ENCODE results near the gene TRMT2A. TPM values are rescaled to one million over a fixed set of nuclear protein-coding genes. Genes with fewer than 3 reads are reported as not detected.
A peak's percentile ranks its signal among the peaks of the same experiment; 100 is the strongest.
"Not testable (repeated sequence)": the region's sequence is repeated elsewhere in the genome, so short reads cannot be mapped to it uniquely, and the experiment has no call there.

The TRMT2A gene, protein sequence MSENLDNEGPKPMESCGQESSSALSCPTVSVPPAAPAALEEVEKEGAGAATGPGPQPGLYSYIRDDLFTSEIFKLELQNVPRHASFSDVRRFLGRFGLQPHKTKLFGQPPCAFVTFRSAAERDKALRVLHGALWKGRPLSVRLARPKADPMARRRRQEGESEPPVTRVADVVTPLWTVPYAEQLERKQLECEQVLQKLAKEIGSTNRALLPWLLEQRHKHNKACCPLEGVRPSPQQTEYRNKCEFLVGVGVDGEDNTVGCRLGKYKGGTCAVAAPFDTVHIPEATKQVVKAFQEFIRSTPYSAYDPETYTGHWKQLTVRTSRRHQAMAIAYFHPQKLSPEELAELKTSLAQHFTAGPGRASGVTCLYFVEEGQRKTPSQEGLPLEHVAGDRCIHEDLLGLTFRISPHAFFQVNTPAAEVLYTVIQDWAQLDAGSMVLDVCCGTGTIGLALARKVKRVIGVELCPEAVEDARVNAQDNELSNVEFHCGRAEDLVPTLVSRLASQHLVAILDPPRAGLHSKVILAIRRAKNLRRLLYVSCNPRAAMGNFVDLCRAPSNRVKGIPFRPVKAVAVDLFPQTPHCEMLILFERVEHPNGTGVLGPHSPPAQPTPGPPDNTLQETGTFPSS
- total RNA-seq (2014; rRNA removed; shearing (Covaris generic); ENCODE audit: low replicate concordance) = 54.8 and 130 TPM in 2 replicates

DNA sequence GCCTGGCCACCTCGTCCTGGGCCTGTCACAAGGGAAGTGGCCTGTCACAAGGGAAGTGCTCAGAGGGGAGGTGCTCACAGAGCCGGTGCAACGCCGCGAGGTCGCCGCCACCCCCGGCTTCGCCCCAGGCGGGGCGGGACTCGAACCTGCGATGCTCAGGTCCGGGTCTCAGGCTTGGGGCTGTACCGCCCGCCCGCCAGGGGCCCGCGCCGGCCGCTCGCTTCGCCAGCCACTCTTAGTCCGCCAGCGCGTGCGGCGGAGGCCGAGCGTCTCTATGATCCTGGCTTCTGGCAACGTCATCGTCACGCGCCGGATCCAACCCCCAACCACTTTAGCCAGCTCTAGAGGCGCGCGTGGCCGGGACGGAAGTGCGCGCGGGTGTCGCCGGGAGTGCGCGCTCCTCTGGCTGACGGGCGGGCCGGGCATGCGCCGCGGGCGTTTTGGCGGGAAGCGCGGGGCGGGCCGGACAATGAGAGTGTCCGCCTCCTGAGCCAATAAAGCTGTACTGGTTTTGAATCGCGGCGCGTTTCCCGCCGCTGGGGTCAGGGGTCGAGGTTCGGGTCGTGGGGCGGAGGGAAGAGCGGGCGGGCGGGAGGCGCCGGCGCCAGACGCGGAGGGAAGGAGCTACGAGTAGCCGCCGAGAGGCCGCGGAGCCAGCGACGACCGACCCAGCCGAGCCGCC lies at the start of gene TRMT2A:
Gene TRMT2A, minus strand, starts transcription at position 276 of the 682 bp plus-strand sequence. CDS start 320 bp downstream, outside the sequence.
- no peaks in the 10 kb centered on the region for H3K27me3 ChIP-seq (ENCODE audit: low read length)
- H3K9ac ChIP-seq (ENCODE audit: low read length) = peak within 1 kb of the TSS; percentile 100
- H3K4me3 ChIP-seq (ENCODE audit: low read length) = peak within 1 kb of the TSS; percentile 94
- H3K4me2 ChIP-seq (ENCODE audit: low read depth, low read length, poor library complexity, severe bottlenecking) = peak within 1 kb of the TSS; percentile 94
- H3K9me3 ChIP-seq (ENCODE audit: low read length) = no peaks in the 10 kb centered on the region
- H3K79me2 ChIP-seq (ENCODE audit: low read length) = peaks cover 75% of the 10 kb centered on the region
- peak; percentile 99 for DNase-seq
- H2AFZ ChIP-seq (ENCODE audit: low read length) = no peak within 1 kb of the TSS
- H3K4me1 ChIP-seq (ENCODE audit: low read length) = peaks cover 38% of the 10 kb centered on the region
- peaks cover 35% of the 10 kb centered on the region for H3K36me3 ChIP-seq (ENCODE audit: insufficient read depth, low read length)
- peaks cover 27% of the 10 kb centered on the region for H4K20me1 ChIP-seq (ENCODE audit: insufficient read depth, low read depth, low read length)
- H3K9me2 ChIP-seq (replicated peaks; ENCODE audit: insufficient read depth, low read length) = no peaks in the 10 kb centered on the region
- H3K27ac ChIP-seq (ENCODE audit: low read length) = peak within 1 kb of the TSS; percentile 81

DNA sequence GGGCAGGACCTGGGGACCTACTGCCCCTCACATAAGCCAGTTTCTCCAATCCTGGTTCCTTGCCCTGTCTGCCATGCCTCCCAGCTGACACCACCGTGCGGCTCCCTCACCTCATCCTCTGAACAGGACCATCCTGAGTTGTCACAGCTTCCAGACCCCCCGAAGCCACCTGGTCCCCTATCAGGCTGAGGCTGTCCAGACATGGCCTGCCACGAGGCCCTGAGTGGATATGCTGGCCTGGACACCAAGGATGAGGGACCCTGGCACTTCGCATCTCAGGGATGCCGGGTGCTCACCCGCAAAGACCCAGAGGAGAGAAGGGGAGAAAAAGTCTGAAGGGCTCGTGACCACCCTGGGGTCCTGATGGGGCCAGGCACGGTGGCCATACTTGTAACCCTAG lies 49.7 kb upstream of the TRMT2A start:
- Histone ChIP-seq H3K27me3 (ENCODE audit: low read length) (no peaks in the 10 kb centered on the region), H4K20me1 (ENCODE audit: insufficient read depth, low read depth, low read length) (no peaks in the 10 kb centered on the region), H3K4me1 (ENCODE audit: low read length) (no peaks in the 10 kb centered on the region), H3K9ac (ENCODE audit: low read length) (no peak overlapping the region), H3K79me2 (ENCODE audit: low read length) (no peaks in the 10 kb centered on the region), H2AFZ (ENCODE audit: low read length) (no peak overlapping the region), H3K4me2 (ENCODE audit: low read depth, low read length, poor library complexity, severe bottlenecking) (no peak overlapping the region), H3K9me2 (replicated peaks; ENCODE audit: insufficient read depth, low read length) (no peaks in the 10 kb centered on the region), H3K4me3 (ENCODE audit: low read length) (no peak overlapping the region), H3K9me3 (ENCODE audit: low read length) (no peaks in the 10 kb centered on the region), H3K36me3 (ENCODE audit: insufficient read depth, low read length) (no peaks in the 10 kb centered on the region), H3K27ac (ENCODE audit: low read length) (no peak overlapping the region)
- no peak for DNase-seq

DNA sequence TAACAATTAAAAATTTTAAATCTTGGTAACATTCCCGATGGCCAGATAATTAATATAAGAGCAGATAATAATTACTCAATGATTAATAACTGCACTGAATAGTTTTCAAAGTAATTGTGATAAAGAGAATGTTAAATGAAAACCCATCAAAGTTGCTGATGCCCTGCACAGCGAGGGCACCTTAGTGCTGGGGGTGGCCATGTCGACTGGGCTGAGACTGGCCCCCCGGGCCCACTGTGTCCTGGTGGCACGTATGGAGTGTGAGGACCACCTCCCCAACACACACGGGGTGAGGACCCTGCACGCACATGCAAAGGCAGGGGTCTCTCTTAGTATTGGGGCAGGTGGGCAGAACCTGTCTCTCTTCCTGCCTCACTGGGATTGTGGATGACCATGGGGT lies 48.9 kb upstream of the TRMT2A start:
- DNase-seq = no peak
- H4K20me1 ChIP-seq (ENCODE audit: insufficient read depth, low read depth, low read length) = no peaks in the 10 kb centered on the region
- H3K4me2 ChIP-seq (ENCODE audit: low read depth, low read length, poor library complexity, severe bottlenecking) = no peak overlapping the region
- H2AFZ ChIP-seq (ENCODE audit: low read length) = no peak overlapping the region
- no peaks in the 10 kb centered on the region for H3K4me1 ChIP-seq (ENCODE audit: low read length)
- no peaks in the 10 kb centered on the region for H3K9me2 ChIP-seq (replicated peaks; ENCODE audit: insufficient read depth, low read length)
- no peak overlapping the region for H3K9ac ChIP-seq (ENCODE audit: low read length)
- no peaks in the 10 kb centered on the region for H3K27me3 ChIP-seq (ENCODE audit: low read length)
- no peaks in the 10 kb centered on the region for H3K36me3 ChIP-seq (ENCODE audit: insufficient read depth, low read length)
- H3K79me2 ChIP-seq (ENCODE audit: low read length) = no peaks in the 10 kb centered on the region
- H3K27ac ChIP-seq (ENCODE audit: low read length) = no peak overlapping the region
- H3K4me3 ChIP-seq (ENCODE audit: low read length) = no peak overlapping the region
- no peaks in the 10 kb centered on the region for H3K9me3 ChIP-seq (ENCODE audit: low read length)

DNA sequence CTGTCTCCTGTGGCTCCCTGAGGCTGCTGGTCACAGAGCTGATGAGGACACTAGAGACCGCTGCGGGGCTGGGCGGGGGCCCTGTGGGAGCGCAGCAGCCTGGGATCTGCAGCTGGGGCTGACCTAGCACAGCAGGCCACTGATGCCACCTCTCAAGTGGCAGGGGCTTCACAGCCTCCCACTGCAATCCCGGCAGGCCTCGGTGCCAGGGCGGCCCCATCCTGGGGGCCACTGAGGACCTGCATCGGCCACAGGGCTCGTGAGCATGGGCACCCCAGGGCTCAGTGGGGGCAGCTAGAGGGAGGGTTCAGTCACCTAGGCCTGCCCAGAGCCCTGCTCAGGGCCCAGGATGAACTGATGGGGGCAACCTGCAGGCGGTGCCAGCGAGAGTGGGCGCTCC lies 48.4 kb upstream of the TRMT2A start:
- DNase-seq = no peak

DNA sequence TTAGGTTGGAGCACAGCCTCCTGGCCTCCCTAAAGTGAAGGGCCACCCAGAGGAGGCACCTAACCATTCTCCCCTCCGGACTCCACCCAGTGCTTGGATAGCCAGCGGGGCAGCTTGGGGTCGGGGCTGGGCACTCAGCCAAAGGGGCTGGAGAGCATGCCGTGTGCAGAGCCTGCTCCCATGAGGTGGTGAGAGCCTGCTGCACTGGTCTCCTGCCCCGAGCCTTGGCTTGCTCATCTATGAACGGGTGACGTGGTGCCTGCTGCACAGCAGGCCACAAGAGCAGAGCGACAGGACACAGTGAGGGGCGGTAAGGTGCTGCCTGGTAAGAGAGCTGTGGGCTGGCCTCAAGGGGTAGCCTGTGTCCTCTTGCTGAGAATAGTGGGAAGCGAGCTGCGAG lies 47.8 kb upstream of the TRMT2A start:
- Histone ChIP-seq H3K4me1 (ENCODE audit: low read length) (no peaks in the 10 kb centered on the region), H3K9ac (ENCODE audit: low read length) (no peak overlapping the region), H3K27me3 (ENCODE audit: low read length) (no peaks in the 10 kb centered on the region), H3K9me2 (replicated peaks; ENCODE audit: insufficient read depth, low read length) (no peaks in the 10 kb centered on the region), H3K9me3 (ENCODE audit: low read length) (no peaks in the 10 kb centered on the region), H3K36me3 (ENCODE audit: insufficient read depth, low read length) (no peaks in the 10 kb centered on the region), H4K20me1 (ENCODE audit: insufficient read depth, low read depth, low read length) (no peaks in the 10 kb centered on the region), H2AFZ (ENCODE audit: low read length) (no peak overlapping the region), H3K4me2 (ENCODE audit: low read depth, low read length, poor library complexity, severe bottlenecking) (no peak overlapping the region), H3K27ac (ENCODE audit: low read length) (no peak overlapping the region), H3K79me2 (ENCODE audit: low read length) (no peaks in the 10 kb centered on the region), H3K4me3 (ENCODE audit: low read length) (no peak overlapping the region)
- no peak for DNase-seq

More for the DNA sequence above, 48.4 kb upstream of the TRMT2A start:
- no peaks in the 10 kb centered on the region for H3K36me3 ChIP-seq (ENCODE audit: insufficient read depth, low read length)
- no peak overlapping the region for H3K27ac ChIP-seq (ENCODE audit: low read length)
- H3K4me3 ChIP-seq (ENCODE audit: low read length) = no peak overlapping the region
- H3K4me2 ChIP-seq (ENCODE audit: low read depth, low read length, poor library complexity, severe bottlenecking) = no peak overlapping the region
- no peaks in the 10 kb centered on the region for H3K9me2 ChIP-seq (replicated peaks; ENCODE audit: insufficient read depth, low read length)
- H3K79me2 ChIP-seq (ENCODE audit: low read length) = no peaks in the 10 kb centered on the region
- H4K20me1 ChIP-seq (ENCODE audit: insufficient read depth, low read depth, low read length) = no peaks in the 10 kb centered on the region
- H3K4me1 ChIP-seq (ENCODE audit: low read length) = no peaks in the 10 kb centered on the region
- no peak overlapping the region for H3K9ac ChIP-seq (ENCODE audit: low read length)
- H3K27me3 ChIP-seq (ENCODE audit: low read length) = no peaks in the 10 kb centered on the region
- H2AFZ ChIP-seq (ENCODE audit: low read length) = no peak overlapping the region
- H3K9me3 ChIP-seq (ENCODE audit: low read length) = no peaks in the 10 kb centered on the region

DNA sequence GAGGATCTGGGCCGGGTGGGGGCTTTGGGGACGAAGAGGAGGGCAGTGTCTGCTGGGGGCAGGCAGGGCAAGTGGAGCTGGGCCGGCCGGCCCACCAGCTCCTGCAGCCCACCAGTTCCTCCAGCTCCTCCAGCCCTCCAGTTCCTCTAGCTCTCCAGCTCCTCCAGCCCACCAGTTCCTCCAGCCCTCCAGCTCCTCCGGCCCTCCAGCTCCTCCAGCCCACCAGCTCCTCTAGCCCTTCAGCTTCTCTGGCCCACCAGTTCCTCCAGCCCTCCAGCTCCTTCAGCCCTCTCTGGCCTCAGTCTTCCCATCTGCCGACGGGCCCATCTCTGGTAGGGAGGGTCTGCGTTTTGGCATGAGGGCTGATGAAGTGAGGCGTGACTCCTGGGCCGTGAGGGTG lies 43.0 kb upstream of the TRMT2A start:
- no peak overlapping the region for H3K27ac ChIP-seq (ENCODE audit: low read length)
- no peak for DNase-seq
- H2AFZ ChIP-seq (ENCODE audit: low read length) = no peak overlapping the region
- H3K4me1 ChIP-seq (ENCODE audit: low read length) = no peaks in the 10 kb centered on the region
- no peak overlapping the region for H3K4me2 ChIP-seq (ENCODE audit: low read depth, low read length, poor library complexity, severe bottlenecking)
- H3K9ac ChIP-seq (ENCODE audit: low read length) = no peak overlapping the region
- H3K4me3 ChIP-seq (ENCODE audit: low read length) = no peak overlapping the region
- H3K36me3 ChIP-seq (ENCODE audit: insufficient read depth, low read length) = no peaks in the 10 kb centered on the region
- no peaks in the 10 kb centered on the region for H3K79me2 ChIP-seq (ENCODE audit: low read length)
- H4K20me1 ChIP-seq (ENCODE audit: insufficient read depth, low read depth, low read length) = no peaks in the 10 kb centered on the region
- no peaks in the 10 kb centered on the region for H3K9me2 ChIP-seq (replicated peaks; ENCODE audit: insufficient read depth, low read length)
- H3K9me3 ChIP-seq (ENCODE audit: low read length) = no peaks in the 10 kb centered on the region
- H3K27me3 ChIP-seq (ENCODE audit: low read length) = no peaks in the 10 kb centered on the region

DNA sequence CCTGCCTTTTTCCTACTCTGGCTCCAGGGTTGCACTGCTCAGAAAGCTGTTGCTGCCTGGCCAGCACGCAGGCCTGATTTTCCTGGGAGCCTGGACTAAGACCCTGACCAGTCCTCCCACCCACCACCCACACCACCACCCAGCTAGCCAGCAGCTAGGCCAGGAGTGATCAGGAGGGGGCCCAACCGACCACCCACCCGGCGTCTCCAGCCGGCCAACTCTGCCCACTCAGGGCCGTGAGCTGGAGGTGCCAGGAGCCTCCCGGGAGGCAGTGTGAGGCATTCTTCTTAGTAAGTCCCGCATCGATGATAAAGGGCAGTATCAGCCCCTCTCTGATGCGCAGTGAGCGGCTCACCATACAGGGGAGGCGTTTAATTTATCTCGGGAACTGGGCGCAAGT lies 42.5 kb upstream of the TRMT2A start:
- not testable (repeated sequence) for DNase-seq; H3K27me3 ChIP-seq (ENCODE audit: low read length)

DNA sequence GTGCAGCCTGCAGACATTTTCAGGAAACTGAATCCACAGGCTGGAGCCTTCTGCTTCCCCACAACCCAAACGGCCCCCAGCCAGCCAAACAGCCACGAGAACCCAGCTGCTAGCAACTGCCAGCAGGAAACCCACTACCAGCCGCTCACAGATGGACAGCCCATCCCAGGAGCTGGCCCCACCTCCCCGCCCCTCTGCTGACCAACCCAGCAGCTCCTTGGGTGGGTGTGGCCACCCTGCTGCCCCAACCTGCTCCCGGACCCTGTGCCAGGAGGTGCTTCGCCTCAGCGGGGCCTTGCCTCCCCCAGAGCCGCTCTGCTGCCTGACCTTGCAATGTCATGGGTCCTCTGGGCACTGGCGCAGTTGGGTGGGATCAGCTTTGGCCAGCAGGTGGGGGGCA lies 42.0 kb upstream of the TRMT2A start:
- H3K79me2 ChIP-seq (ENCODE audit: low read length) = no peaks in the 10 kb centered on the region
- H3K9me3 ChIP-seq (ENCODE audit: low read length) = no peaks in the 10 kb centered on the region
- H3K9ac ChIP-seq (ENCODE audit: low read length) = no peak overlapping the region
- no peaks in the 10 kb centered on the region for H3K9me2 ChIP-seq (replicated peaks; ENCODE audit: insufficient read depth, low read length)
- DNase-seq = no peak
- no peaks in the 10 kb centered on the region for H4K20me1 ChIP-seq (ENCODE audit: insufficient read depth, low read depth, low read length)
- H3K36me3 ChIP-seq (ENCODE audit: insufficient read depth, low read length) = no peaks in the 10 kb centered on the region
- no peak overlapping the region for H3K4me2 ChIP-seq (ENCODE audit: low read depth, low read length, poor library complexity, severe bottlenecking)
- H3K4me1 ChIP-seq (ENCODE audit: low read length) = no peaks in the 10 kb centered on the region
- H3K4me3 ChIP-seq (ENCODE audit: low read length) = no peak overlapping the region
- H2AFZ ChIP-seq (ENCODE audit: low read length) = no peak overlapping the region
- H3K27me3 ChIP-seq (ENCODE audit: low read length) = no peaks in the 10 kb centered on the region
- no peak overlapping the region for H3K27ac ChIP-seq (ENCODE audit: low read length)

More for the DNA sequence above, 42.5 kb upstream of the TRMT2A start:
- not testable (repeated sequence) for H3K9me3 ChIP-seq (ENCODE audit: low read length); H3K9ac ChIP-seq (ENCODE audit: low read length); H2AFZ ChIP-seq (ENCODE audit: low read length); H3K4me1 ChIP-seq (ENCODE audit: low read length); H3K4me2 ChIP-seq (ENCODE audit: low read depth, low read length, poor library complexity, severe bottlenecking); H3K9me2 ChIP-seq (replicated peaks; ENCODE audit: insufficient read depth, low read length); H3K36me3 ChIP-seq (ENCODE audit: insufficient read depth, low read length); H3K79me2 ChIP-seq (ENCODE audit: low read length); H3K4me3 ChIP-seq (ENCODE audit: low read length); H3K27ac ChIP-seq (ENCODE audit: low read length); H4K20me1 ChIP-seq (ENCODE audit: insufficient read depth, low read depth, low read length)
